GM21381 (cell line): ENCODE results near the gene MC5R.

Source experiments
- ATAC-seq: cut with Tn5 transposase; IDR thresholded peaks from one replicate; pipeline ENCODE4 v1.9.1; 2021; ENCODE audit warnings: mild to moderate bottlenecking, moderate library complexity; ENCODE audit not compliant: unreplicated experiment

Gene MC5R

GRCh38 chr18:13823707-13824395, at the start of gene MC5R:
TSS of gene MC5R (plus strand) at chr18:13824149. CDS start at chr18:13825766, 1,617 bp downstream.
- peak; percentile 94 for ATAC-seq

GRCh38 chr18:13775058-13775457, 48.9 kb upstream of the MC5R start:
- ATAC-seq: no peak

GRCh38 chr18:13791181-13791580, 32.8 kb upstream of the MC5R start:
- no peak for ATAC-seq

GRCh38 chr18:13793819-13794218, 30.1 kb upstream of the MC5R start:
- ATAC-seq: no peak

GRCh38 chr18:13796515-13796914, 27.4 kb upstream of the MC5R start:
- ATAC-seq: no peak

GRCh38 chr18:13797157-13797611, 26.8 kb upstream of the MC5R start:
- ATAC-seq: no peak

GRCh38 chr18:13799396-13799795, 24.6 kb upstream of the MC5R start:
- no peak for ATAC-seq

GRCh38 chr18:13800505-13801259, 23.3 kb upstream of the MC5R start:
- no peak for ATAC-seq

- ATAC-seq: no peak
These were observed 22.7 kb upstream of the MC5R start for GRCh38 chr18:13801260-13801601.

GRCh38 chr18:13804305-13804704, 19.6 kb upstream of the MC5R start:
- ATAC-seq: no peak

GRCh38 chr18:13808294-13809042, 15.5 kb upstream of the MC5R start:
- no peak for ATAC-seq

GRCh38 chr18:13809043-13809430, 14.9 kb upstream of the MC5R start:
- ATAC-seq: no peak

- no peak for ATAC-seq
These were observed 14.3 kb upstream of the MC5R start for GRCh38 chr18:13809531-13810255.

GRCh38 chr18:13810950-13811485, 12.9 kb upstream of the MC5R start:
- no peak for ATAC-seq

GRCh38 chr18:13811993-13812392, 12.0 kb upstream of the MC5R start:
- no peak for ATAC-seq

- peak; percentile 81 for ATAC-seq
These were observed 10.6 kb upstream of the MC5R start for GRCh38 chr18:13813271-13813849.

- ATAC-seq: no peak
These were observed 2.3 kb downstream of the MC5R start for GRCh38 chr18:13826209-13826608.

- no peak for ATAC-seq
These were observed 8.0 kb downstream of the MC5R start for GRCh38 chr18:13831864-13832508.

- ATAC-seq: no peak
These were observed 10.6 kb downstream of the MC5R start for GRCh38 chr18:13834496-13835015.

- ATAC-seq: no peak
These were observed 11.3 kb downstream of the MC5R start for GRCh38 chr18:13835202-13835601.
